Large intestine (tissue), 3 donors: ENCODE results near the gene PRSS50. TPM values are rescaled to one million over a fixed set of nuclear protein-coding genes. Genes with fewer than 3 reads are reported as not detected.

Experiments
- DNase-seq, 2 donors: peaks; one replicate each; pipeline versions ENCODE4 v3.0.0 to v3.0.0-alpha.2; 2013
- H3K27ac ChIP-seq: one replicate; pipeline ENCODE4 v1.5.1; 2013; ENCODE audit warnings: low read length
- H3K27me3 ChIP-seq: 2 replicates; pipeline ENCODE4 v1.6.1; 2013; ENCODE audit warnings: low read length; ENCODE audit not compliant: control insufficient read depth, insufficient read depth
- H3K36me3 ChIP-seq: 2 replicates; pipeline ENCODE4 v1.6.1; 2013; ENCODE audit warnings: low read length; ENCODE audit not compliant: control insufficient read depth, insufficient read depth
- H3K4me1 ChIP-seq: one replicate; pipeline ENCODE4 v1.6.1; 2013; ENCODE audit warnings: low read length; ENCODE audit not compliant: control insufficient read depth, insufficient read depth
- H3K4me3 ChIP-seq: one replicate; pipeline ENCODE4 v1.5.1; 2013; ENCODE audit warnings: low read length
- H3K9me3 ChIP-seq: one replicate; pipeline ENCODE4 v1.6.1; 2013; ENCODE audit warnings: mild to moderate bottlenecking, low read depth, low read length, moderate library complexity; ENCODE audit not compliant: control insufficient read depth
- WGBS: methylation state at CpG from one replicate; pipeline ENCODE4 v1.1.5; 2013; ENCODE audit warnings: low lambda C conversion rate; ENCODE audit not compliant: insufficient coverage; 5-methylcytosine and 5-hydroxymethylcytosine counted together
- polyA plus RNA-seq: library from polyadenylated mRNA; unstranded; fragments of 120-200 nt; gene quantifications from one replicate; pipeline ENCODE4 v1.2.1, GENCODE V29; 2013

The PRSS50 gene
- polyA plus RNA-seq, 1 donor: 3.1 TPM

DNA sequence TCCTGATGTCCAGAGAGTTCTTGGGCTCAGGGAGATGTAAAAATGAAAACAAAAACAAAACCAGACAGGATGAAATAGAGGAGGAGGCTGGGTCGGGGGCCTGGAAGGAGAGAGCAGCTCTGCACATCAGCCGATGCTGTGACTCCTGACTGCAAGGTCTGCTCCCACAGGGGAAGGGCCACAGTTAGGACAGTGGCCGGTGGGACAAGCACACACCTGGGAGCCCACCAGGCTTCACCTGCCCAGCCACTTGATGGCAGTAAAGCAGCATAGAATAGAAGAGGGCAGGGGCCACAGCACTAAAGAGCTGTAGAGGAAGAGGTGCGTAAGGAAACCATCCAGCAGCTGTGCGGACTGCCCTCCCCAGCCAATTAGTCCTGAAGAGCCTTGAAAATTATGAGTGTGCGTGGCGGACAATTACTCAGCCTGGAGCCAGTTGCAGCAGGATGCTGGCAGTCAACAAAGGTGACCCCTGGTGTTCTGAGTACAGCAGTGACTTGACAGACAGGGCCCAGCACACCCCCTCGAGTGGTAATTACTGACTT lies 54.0 kb downstream of the PRSS50 start:
- Histone ChIP-seq H3K36me3 (no peaks in the 10 kb centered on the region), H3K4me3 (no peak overlapping the region), H3K4me1 (peaks cover 31% of the 10 kb centered on the region), H3K27me3 (no peaks in the 10 kb centered on the region), H3K9me3 (no peaks in the 10 kb centered on the region), H3K27ac (no peak overlapping the region)
- peak in 1 of 2 donors; percentile 36 for DNase-seq
- WGBS: no CpG with 5 or more reads among the region's 8 CpGs

DNA sequence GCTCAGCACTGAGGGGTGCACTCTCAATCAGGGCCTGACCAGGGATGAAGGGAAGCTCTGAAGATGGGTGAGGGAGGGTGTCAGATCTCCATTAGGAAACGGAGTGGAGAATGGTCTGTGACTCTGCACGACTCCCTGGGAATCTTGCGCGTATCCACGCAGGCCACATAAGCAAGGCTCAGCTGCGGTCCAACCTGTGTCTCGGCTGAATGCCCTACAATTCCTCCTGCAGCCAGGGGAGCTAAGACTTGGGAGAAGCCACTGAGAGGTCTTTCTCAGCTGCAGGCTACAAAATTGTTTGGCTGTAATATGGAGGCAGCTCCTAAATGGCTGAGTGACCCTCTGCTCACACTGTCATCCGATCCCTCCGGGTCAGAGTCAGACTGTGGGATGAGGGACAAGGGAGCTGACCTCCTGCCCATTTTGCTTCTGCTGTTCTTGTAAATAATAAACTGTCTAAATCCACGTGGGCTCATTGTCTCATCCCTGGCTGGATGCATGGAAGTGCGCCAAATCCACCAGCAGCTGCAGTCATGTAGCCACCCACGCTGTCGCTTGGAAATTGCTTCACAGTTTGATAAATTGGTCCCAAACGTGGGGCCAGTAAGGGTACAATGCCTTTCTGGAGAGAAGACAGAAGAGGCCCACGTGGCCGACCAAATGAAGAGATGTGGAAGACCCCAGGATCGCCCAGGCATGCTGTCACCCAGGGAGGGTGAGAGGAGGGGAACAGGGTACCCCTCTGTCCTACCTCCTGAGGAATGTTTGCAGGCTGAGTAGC lies 54.7 kb downstream of the PRSS50 start:
- no peaks in the 10 kb centered on the region for H3K36me3 ChIP-seq
- no peak overlapping the region for H3K27ac ChIP-seq
- no peaks in the 10 kb centered on the region for H3K9me3 ChIP-seq
- no peak overlapping the region for H3K4me3 ChIP-seq
- DNase-seq: no peak
- H3K4me1 ChIP-seq: peaks cover 26% of the 10 kb centered on the region
- H3K27me3 ChIP-seq: no peaks in the 10 kb centered on the region
- WGBS: 53% methylated on average over 3 of the region's 17 CpGs

Other genes starting within 250 kb of the PRSS50 start
- gene RTP3, start 219.9 kb downstream of the PRSS50 start, polyA plus RNA-seq: not detected
- 0.72 TPM for gene LRRC2, start 151.6 kb downstream of the PRSS50 start, polyA plus RNA-seq
- gene FAM240A, start 105.3 kb downstream of the PRSS50 start, polyA plus RNA-seq: not detected
- 30.8 TPM for gene ALS2CL, start 24.2 kb downstream of the PRSS50 start, polyA plus RNA-seq
- gene TMIE, start 16.5 kb downstream of the PRSS50 start, polyA plus RNA-seq: 0.78 TPM
- gene MYL3, start 145.6 kb upstream of the PRSS50 start, polyA plus RNA-seq: 6.7 TPM
- 8.7 TPM for gene PTH1R, start 159.9 kb upstream of the PRSS50 start, polyA plus RNA-seq